ENCODE data around the gene MIF.
A peak's percentile ranks its signal among the peaks of the same experiment; 100 is the strongest.
"Not testable (repeated sequence)": the region's sequence is repeated elsewhere in the genome, so short reads cannot be mapped to it uniquely, and the experiment has no call there.

Gene MIF

GRCh38 chr22:23901600-23901999 lies 7.4 kb downstream of the MIF start:
- DNase-seq (ENCODE audit: low read depth, low spot score): no peak

DNA sequence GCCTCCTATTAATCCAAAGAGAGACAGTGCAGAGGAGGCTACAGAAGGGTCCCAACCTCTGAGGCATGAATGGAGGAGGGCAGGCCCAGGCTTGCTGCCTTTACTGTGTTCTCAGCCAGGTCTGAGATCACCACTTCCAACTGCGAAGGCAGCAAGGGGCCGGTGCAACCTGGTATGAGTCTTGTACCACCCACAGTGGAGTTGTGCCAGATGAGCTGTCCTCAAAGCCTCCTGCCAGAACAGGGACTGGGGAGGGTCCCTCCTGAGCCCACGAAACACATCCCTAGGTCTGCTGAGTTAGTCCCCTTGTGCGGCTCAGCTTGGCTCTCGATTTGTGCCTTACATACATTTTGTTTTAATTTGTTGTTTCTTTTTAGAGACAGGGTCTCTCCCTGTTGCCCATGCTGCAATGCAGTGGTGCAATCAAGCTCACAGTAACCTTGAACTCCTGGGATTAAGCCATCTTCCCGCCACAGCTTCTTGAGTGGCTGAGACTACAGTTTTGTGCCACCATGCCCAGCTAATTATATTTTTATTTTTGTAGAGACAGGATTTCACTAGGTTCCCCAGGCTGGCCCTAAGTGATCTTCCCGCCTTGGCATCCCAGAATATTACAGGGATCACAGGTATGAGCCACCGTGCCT lies 9.3 kb downstream of the MIF start:
- DNase-seq (ENCODE audit: low read depth, low spot score): no peak

- DNase-seq (ENCODE audit: low read depth, low spot score): no peak
Observed at GRCh38 chr22:23904573-23905254, 10.5 kb downstream of the MIF start.

DNA sequence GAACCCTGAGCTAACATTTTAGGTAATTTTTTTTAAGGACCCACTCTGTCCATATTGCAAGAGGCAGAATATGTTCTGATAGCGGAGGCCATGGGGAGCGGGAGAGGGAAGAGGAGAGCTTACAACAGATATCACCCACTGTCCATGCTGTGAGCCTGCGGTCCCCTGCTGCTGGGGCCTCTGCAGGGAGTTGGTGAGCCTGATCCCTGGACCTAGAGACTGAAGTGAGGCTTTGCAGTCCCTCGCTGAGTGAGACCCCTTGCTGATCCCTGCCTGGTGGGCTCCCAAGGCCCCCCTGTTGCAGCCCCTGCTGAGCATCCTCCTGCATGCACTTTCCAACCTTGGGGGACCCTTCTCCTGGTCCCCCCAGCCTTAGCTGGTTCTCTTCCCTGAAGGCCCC lies 12.5 kb downstream of the MIF start:
- no peak for DNase-seq (ENCODE audit: low read depth, low spot score)

DNA sequence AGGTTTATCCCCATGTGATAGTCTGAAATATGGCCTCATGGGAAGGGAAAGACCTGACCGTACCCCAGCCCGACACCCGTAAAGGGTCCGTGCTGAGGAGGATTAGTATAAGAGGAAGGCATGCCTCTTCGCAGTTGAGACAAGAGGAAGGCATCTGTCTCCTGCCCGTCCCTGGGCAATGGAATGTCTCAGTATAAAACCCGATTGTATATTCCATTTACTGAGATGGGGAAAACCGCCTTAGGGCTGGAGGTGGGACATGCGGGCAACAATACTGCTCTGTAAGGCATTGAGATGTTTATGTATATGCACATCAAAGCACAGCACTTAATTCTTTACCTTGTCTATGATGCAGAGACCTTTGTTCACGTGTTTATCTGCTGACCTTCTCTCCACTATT lies 13.2 kb downstream of the MIF start:
- not testable (repeated sequence) for DNase-seq (ENCODE audit: low read depth, low spot score)

GRCh38 chr22:23908587-23909205 lies 14.5 kb downstream of the MIF start:
- DNase-seq (ENCODE audit: low read depth, low spot score): no peak

DNA sequence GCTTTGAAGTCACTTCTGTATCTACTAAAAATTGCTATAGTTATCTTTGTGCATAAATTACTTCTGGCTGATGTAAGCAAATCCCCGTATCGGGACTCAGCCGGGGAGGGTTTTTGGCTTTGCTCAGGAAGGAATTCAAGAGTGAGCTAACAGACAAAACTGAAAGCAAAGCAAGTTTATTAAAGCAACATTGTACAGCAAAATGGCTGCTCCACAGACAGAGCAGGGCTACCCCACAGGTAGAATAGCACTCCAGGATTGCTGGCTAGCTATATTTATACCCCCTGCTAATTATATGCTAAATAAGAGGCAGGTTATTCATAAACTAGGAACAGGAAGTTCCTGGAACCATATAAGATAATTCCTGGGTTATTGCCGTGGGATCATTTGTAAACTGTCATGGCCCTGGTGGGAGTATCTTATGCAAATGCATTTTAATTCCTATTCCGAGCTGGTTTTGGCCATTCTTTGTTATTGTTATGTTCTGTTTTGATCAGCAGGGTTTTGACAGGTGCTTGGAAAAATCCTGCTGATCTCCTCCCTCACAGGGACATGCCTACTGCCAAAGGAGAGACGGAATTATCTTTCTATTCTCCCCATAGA lies 15.2 kb downstream of the MIF start:
- DNase-seq (ENCODE audit: low read depth, low spot score): no peak

DNA sequence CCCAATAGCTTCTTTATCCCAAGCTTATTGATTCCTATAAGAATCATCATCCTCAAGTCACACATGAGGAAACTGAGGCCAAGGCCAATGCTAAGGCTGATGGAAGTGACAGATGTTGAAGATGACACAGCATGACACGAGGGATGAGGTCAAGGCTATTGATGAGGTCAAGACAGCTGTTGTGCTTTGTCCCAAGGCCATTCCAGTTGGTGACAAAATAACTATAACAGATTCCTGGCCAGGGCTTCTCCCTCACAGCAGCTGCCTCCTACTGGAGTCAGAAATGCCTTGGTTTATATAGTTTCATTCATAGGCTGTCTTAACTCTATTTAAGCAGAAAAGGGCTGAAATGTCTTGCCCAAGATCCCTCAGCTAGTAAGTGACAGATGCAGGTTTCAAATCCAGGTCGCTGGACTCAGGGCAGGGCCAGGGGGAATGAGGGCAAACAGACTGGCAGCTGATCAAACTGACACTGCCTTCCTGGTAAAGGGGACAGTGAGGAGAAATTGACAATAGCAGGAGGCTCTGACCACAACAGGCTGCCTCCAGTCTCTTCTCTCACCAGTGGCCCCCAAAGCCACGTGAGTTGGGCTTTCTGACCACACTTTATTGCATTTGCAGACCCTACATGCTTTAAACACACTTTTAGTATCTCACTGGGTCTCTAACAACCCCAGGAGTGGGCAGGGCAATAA lies 16.5 kb downstream of the MIF start:
- DNase-seq (ENCODE audit: low read depth, low spot score): no peak

DNA sequence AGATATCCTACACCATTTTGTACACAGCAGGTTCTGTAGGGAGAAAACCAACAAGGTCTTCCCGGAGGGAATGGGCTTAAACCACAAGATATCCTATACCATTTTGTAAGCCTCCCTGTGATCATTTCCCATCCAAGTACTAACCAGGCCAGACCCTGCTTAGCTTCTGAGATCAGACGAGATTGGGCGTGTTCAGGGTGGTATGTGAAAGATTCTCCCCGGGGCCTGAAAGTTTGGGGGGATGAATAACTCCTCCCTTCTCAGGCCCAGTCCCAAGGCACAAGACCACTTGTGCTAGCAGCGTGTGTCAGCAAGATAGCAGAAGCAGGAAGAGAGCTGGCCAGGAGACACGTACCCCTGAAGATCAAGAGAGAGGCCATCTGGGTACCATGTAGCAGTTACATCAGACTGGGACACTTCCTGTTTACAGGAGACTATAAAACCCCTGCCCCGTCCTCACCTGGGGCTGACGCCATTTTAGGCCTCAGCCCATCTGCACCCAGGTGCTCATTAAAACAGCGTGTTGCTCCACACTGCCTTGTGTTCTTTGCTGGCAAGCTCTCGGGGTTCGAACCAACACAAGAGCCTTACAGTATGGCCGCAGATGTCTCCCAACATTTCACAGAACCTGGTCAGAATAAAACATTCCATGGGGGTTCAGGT lies 17.3 kb downstream of the MIF start:
- no peak for DNase-seq (ENCODE audit: low read depth, low spot score)

DNA sequence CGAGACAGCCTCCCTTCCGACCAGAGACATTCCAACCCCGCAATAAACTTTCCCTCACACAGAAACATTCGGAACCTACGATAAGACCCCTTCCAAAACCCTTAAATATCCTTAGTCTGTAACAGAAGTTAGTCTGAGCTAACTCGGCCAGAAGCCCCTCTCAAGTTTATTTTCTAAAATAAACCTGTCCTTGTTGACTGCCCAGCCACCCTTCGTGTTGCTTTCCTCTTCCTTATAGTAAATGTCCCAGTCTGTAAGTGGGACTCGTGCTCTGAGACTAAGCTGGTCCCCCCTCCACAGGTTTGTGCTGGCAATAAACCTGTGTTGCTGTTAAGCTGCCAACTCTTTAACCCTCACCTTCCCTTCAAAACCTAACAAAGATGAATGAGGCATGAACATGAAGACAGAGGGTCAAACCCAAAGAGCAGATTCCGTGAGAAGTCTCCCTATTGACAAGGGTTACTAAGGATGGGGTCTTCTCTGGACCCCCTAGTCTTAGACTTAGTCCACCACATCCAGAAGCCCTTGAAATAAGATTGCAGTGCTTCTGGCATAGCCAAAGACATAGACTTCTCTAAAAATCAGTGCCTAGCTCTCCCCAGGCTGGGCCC lies 18.2 kb downstream of the MIF start:
- no peak for DNase-seq (ENCODE audit: low read depth, low spot score)

GRCh38 chr22:23913306-23913660 lies 19.1 kb downstream of the MIF start:
- no peak for DNase-seq (ENCODE audit: low read depth, low spot score)

- peak; percentile 98 for DNase-seq (ENCODE audit: low read depth, low spot score)
Observed at GRCh38 chr22:23913661-23914353, 19.6 kb downstream of the MIF start.

GRCh38 chr22:23915290-23915689 lies 21.1 kb downstream of the MIF start:
- DNase-seq (ENCODE audit: low read depth, low spot score): no peak

- not testable (repeated sequence) for DNase-seq (ENCODE audit: low read depth, low spot score)
Observed at GRCh38 chr22:23920267-23920611, 26.1 kb downstream of the MIF start.

DNA sequence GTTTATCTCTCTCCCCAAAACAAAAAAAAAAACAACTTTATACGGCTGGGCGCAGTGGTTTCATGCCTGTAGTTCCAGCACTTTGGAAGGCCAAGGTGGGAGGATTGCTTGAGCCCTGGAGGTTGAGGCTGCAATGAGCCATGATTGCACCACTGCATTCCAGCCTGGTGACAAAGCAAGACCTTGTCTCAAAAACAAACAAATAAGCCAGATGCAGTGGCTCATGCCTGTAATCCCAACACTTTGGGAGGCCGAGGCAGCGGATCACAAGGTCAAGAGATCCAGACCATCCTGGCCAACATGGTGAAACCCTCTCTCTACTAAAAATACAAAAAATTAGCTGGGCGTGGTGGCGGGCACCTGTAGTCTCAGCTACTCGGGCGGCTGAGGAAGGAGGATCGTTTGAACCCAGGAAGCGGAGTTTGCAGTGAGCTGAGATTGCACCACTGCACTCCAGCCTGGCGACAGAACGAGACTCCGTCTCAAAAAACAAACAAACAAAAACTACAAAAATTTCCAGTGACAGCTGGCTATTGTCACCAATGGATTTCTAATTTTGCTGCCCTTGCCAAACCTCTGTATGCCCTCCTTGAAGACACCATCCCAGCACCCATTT lies 27.5 kb downstream of the MIF start:
- not testable (repeated sequence) for DNase-seq (ENCODE audit: low read depth, low spot score)

GRCh38 chr22:23922921-23923320 lies 28.7 kb downstream of the MIF start:
- no peak for DNase-seq (ENCODE audit: low read depth, low spot score)

GRCh38 chr22:23925020-23925606 lies 30.9 kb downstream of the MIF start:
- no peak for DNase-seq (ENCODE audit: low read depth, low spot score)

GRCh38 chr22:23926561-23926960 lies 32.4 kb downstream of the MIF start:
- DNase-seq (ENCODE audit: low read depth, low spot score): no peak

- no peak for DNase-seq (ENCODE audit: low read depth, low spot score)
Observed at GRCh38 chr22:23938328-23939016, 44.3 kb downstream of the MIF start.

All from smooth muscle cell of the brain vasculature (primary cell).